HG02973 (cell line): Measurements from ENCODE around the gene UMAD1.
A peak's percentile ranks its signal among the peaks of the same experiment; 100 is the strongest.

Experiments used
- ATAC-seq: cut with Tn5 transposase; IDR thresholded peaks from one replicate; pipeline ENCODE4 v1.9.1; 2021; ENCODE audit warnings: moderate library complexity; ENCODE audit not compliant: unreplicated experiment

The UMAD1 gene

GRCh38 chr7:7640221-7641128 is at the start of gene UMAD1:
TSS of gene UMAD1 (plus strand) at chr7:7640752. CDS start at chr7:7673372, 32,620 bp downstream.
- ATAC-seq = peak; percentile 95

GRCh38 chr7:7595451-7595850 is 45.1 kb upstream of the UMAD1 start:
- no peak for ATAC-seq

DNA sequence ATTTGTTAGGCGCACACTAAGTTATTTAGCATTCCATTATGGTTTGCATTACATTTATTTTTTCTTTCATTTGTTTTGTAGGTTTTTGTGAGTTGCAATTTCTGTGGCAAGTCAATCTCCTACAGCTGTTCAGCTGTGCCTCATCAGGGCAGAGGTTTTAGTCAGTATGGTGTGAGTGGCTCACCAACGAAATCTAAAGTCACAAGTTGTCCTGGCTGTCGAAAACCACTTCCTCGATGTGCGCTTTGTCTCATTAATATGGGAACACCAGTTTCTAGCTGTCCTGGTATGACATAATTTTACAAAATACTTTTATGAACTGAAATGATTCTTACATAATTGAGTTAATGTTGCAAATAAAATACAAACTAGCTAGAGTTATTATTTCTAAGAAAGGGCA is 44.4 kb upstream of the UMAD1 start:
- no peak for ATAC-seq

DNA sequence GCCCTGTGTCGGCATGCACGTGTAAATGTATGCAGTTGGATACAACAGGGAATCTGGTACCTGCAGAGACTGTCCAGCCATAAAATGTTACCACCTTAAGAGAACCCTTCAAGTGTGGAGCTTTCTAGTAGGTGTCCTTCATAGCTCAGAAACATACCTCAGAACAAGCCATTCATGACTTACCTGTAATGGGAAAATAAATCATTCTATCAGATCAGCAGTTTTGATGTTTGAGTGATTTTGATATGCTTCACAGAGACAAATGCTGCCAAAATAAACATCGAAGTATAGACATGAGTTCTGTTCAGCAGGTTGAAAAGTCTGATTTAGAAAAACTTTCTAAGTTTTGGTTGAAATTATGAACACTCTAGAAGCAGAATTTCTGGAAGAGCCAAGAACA is 33.5 kb upstream of the UMAD1 start:
- ATAC-seq = no peak

- no peak for ATAC-seq
Measured at GRCh38 chr7:7609330-7609729, 31.2 kb upstream of the UMAD1 start.

DNA sequence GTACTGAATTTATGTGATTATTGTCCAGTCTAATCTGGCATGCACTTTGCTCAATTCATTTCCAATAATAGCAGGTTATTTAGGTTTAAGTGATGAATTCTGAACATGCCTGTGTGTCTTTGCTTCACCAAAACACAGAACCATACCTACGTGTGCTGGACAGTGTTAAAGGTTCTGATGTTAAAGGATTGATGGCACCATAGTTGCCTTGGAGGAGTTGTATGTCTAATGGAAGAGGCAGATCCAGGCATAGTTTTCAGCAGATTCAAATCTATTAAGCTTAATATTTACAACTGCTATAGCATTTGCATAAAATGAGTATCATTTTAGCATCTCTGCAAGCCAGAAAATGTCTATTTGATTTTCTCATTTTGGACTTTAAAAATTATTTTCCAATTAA is 28.0 kb upstream of the UMAD1 start:
- no peak for ATAC-seq

DNA sequence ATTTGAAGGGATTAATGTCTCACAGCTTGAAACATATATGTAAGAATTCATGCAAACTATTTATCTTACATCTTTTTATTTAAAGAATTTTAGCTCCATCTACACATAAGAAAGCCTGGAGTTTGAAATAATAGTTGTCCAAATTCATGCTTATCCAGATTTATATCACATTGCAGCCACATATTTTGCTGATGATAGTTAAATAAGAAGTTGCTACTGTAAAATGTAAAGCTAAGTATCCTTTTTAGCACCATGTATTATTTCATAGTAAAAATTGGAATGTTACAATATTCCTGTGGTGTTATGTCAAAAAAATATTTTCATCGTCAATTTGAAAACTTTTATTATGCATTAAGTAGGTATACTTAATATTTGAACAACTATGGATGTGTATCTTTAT is 27.3 kb upstream of the UMAD1 start:
- no peak for ATAC-seq

- no peak for ATAC-seq
Measured at GRCh38 chr7:7614018-7614741, 26.4 kb upstream of the UMAD1 start.

DNA sequence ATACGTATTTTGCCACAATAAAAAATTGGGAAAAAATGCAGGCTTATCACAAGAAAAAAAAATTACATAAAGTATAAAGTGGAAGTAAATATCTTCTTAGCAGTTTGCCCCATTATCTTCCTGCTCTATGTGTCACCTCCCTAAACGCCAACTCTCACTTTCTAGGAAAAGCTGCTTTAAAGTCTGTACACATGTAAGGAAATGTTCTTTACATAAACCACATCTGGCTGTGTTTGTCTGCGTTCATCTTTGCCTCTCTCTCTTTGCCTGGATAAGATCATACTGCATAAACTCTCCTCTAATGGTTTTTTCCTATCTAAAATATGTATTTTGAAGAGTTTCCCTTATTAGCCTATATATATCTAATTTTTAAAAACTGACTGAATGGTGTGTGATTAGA is 23.0 kb upstream of the UMAD1 start:
- no peak for ATAC-seq

DNA sequence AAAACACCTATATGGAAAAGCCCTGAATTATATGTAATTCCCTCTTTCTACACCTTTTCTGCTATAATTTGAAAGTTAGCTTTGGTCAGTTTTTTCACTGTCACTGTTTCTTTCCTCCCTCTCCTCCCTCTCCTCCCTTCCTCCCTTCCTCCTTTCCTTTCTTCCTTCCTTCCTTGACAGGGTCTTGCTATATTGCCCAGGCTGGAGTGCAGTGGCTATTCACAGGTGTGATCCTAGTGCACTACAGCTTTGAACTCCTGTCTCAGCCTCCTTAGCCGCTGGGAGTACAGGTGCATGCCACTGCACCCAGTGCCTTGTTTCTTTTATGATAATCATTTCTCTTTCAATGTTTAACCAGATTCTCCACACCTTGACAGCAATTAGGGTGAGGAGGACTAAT is 22.1 kb upstream of the UMAD1 start:
- ATAC-seq = no peak

- no peak for ATAC-seq
Measured at GRCh38 chr7:7620236-7620635, 20.3 kb upstream of the UMAD1 start.

DNA sequence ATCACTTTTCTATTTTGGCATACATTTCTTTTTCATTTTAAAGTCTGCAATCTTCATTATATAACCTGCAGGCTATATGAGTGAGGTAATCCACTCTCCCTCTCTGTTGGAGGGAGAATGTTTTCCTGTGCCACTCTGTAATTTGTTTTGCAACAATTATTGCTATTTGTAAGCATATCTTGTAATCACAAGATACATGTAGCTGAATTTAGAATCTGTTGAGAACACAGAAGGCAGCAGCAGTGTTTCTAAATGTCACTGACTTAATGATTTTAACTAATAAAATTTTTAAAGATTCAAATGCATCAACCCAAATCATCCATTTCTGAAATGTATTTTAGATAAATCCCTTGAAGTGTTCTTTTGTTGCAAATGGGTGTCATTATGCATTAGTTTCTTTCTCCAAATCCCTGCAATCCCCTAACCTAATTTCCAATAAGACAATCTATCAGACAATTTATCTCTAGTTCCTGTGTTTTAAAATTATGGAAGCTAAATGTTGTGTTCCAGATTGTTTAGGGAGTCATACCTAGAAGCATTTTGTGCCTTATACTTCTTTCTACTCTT is 19.8 kb upstream of the UMAD1 start:
- no peak for ATAC-seq

DNA sequence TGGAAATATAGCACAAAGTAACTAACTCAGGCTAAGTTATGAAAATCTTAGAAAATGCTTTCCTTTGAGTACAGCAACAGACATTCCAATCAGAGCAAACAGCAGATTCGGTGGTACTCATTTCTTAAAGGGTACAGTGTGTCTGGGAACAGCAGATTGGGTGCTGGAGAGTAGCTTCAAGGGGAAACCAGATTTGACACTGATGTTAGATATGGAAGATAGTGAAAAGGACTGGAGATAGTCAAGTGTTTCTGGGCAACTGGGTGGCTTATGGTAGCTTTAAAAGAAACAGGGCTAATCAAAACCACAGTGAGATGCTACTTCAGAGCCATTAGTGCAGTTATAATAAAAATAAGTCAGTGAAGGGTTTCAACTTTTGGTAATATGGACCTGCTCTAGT is 12.1 kb upstream of the UMAD1 start:
- no peak for ATAC-seq

- ATAC-seq = no peak
Measured at GRCh38 chr7:7630626-7631329, 9.8 kb upstream of the UMAD1 start.

DNA sequence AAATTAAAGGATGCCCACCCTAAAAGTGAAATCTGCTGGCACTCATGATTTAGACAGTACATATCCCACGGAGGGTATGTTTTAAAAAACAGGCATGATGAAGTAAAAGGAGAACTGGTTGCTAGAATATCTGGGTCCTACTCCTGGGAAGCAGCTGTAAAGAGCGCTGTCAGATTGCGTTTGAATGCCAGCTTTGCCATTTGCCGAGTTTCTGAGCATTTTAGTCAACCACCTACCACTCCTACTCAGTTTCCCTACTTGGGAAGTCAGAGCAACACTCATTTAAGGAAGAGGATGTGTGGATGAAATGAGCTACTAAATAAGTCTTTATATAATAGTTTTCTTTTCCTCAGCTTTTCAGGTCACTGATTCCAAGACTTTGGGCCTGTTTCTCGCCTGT is 1.1 kb upstream of the UMAD1 start:
- no peak for ATAC-seq

- ATAC-seq = peak; percentile 7
Measured at GRCh38 chr7:7639847-7640220, 718 bp upstream of the UMAD1 start.

DNA sequence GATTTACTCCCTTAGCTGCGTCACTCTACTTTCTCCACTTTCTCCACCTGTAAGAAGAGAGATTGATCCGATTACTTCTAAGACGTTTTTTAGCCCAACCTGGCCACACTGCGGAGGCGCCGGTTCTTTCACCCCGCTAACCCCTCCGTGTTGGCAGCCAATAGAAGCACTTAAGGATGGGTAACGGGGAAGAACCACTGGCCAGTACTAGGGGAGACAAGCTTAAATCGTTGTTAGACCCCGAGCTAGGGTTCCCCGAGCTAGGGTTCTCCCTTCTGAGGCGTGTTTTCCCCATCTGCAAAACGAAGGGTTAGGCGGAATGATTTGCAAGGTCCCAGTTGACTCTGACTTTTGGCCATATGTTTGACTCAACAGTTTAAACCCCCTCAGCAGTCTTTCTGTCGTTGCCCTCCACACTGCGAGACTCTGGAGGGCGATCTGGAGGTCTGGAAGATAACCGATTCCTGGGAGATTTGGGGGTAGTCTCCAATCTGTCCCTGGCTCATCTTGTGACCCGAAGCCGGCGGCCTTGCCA is 644 bp downstream of the UMAD1 start:
- ATAC-seq = peak; percentile 13

GRCh38 chr7:7642081-7642480 is 1.5 kb downstream of the UMAD1 start:
- no peak for ATAC-seq

DNA sequence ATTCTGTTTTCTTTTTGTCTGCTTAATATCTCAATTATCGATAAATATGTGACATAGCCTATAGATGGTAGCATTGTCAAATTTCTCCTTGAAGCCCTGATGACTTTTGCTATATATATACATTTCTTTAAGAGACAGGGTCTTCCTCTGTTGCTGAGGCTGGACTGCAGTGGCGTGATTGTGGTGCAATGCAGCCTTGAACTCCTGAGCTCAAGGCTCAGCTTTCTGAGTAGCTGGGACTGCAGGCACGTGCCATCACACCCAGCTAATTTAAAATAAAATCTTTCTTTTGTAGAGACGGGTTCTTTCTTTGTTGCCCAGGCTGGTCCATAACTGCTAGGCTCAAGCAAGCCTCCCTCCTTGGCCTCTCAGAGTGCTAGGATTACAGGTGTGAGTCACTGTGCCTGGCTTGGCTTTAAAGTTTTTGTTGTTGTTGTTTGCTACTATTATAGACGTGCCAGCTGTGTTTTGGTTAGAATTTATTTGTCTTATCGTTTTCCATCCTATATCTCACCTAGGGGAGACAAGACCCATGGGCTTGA is 7.0 kb downstream of the UMAD1 start:
- no peak for ATAC-seq

- ATAC-seq = no peak
Measured at GRCh38 chr7:7650682-7651206, 10.2 kb downstream of the UMAD1 start.

DNA sequence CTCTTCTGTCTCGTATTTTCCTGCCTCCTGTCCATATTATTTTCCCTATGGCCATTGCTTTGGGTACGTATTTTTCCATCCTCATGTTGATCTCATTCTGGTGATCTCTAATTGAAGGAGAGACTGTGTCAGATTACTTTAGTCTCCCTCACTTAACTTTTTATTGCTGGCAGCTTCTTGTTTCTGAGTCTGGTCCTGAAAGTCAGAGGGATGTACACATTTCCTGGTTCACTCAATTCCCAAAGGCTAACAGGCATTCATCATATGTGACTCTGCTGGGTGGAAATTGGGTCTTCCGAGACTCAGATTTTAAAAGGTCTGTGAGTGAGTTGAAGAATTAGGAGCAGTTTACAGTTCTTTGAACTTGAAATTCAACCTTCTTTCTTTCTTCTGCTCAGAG is 10.9 kb downstream of the UMAD1 start:
- ATAC-seq = no peak
